Measurements from ENCODE around the gene CCDC92. TPM values are rescaled to one million over a fixed set of nuclear protein-coding genes. Genes with fewer than 3 reads are reported as not detected.

The CCDC92 gene
- polyA plus RNA-seq, 1 experiment = 52.2 TPM

- Histone ChIP-seq H3K27ac (ENCODE audit: low read depth, low read length) (no peak overlapping the region), H3K4me3 (ENCODE audit: low read depth, low read length) (no peak overlapping the region), H3K27me3 (ENCODE audit: control insufficient read depth, insufficient read depth, low read length) (peaks cover 4% of the 10 kb centered on the region), H3K9me3 (ENCODE audit: control insufficient read depth, insufficient read depth, low read length) (peaks cover 6% of the 10 kb centered on the region)
- ChIA-PET CTCF (interaction anchor here (0.8 to 3.3 kb wide), 3 partner anchors 61 to 80 kb away, joined by 3 to 17 read pairs (median 13); no protein-coding TSS in a partner anchor), POLR2A (no interaction called here)
- no peak for TF ChIP-seq CTCF (IDR thresholded peaks at IDR 0.05; ENCODE audit: low read depth, low read length)
- no peak for DNase-seq (ENCODE audit: low read depth, low spot score)
Observed at GRCh38 chr12:123903301-123904065, 69.1 kb downstream of the CCDC92 start.

GRCh38 chr12:123902821-123903220, 69.8 kb downstream of the CCDC92 start:
- no peak for DNase-seq (ENCODE audit: low read depth, low spot score)
- Histone ChIP-seq H3K27ac (ENCODE audit: low read depth, low read length) (no peak overlapping the region), H3K27me3 (ENCODE audit: control insufficient read depth, insufficient read depth, low read length) (peaks cover 4% of the 10 kb centered on the region), H3K4me3 (ENCODE audit: low read depth, low read length) (no peak overlapping the region), H3K9me3 (ENCODE audit: control insufficient read depth, insufficient read depth, low read length) (peaks cover 7% of the 10 kb centered on the region)
- ChIA-PET CTCF (interaction anchor here (3.3 kb wide), 1 partner anchor 61 kb away, joined by 13 read pairs; no protein-coding TSS in a partner anchor), POLR2A (no interaction called here)
- no peak for TF ChIP-seq CTCF (IDR thresholded peaks at IDR 0.05; ENCODE audit: low read depth, low read length)

GRCh38 chr12:123900871-123901376, 71.7 kb downstream of the CCDC92 start:
- DNase-seq (ENCODE audit: low read depth, low spot score) = no peak
- Histone ChIP-seq H3K4me3 (ENCODE audit: low read depth, low read length) (no peak overlapping the region), H3K27me3 (ENCODE audit: control insufficient read depth, insufficient read depth, low read length) (peaks cover 4% of the 10 kb centered on the region), H3K9me3 (ENCODE audit: control insufficient read depth, insufficient read depth, low read length) (peaks cover 7% of the 10 kb centered on the region), H3K27ac (ENCODE audit: low read depth, low read length) (peak overlapping the region; percentile 21)
- POLR2A ChIA-PET = interaction anchor here (0.7 kb wide), 1 partner anchor 1014 kb away, joined by 3 read pairs; the partner anchor contains the start of gene UBC
- no peak for TF ChIP-seq CTCF (IDR thresholded peaks at IDR 0.05; ENCODE audit: low read depth, low read length)
- CTCF ChIA-PET = no interaction called here

- Histone ChIP-seq H3K4me3 (ENCODE audit: low read depth, low read length) (no peak overlapping the region), H3K9me3 (ENCODE audit: control insufficient read depth, insufficient read depth, low read length) (peaks cover 7% of the 10 kb centered on the region), H3K27ac (ENCODE audit: low read depth, low read length) (no peak overlapping the region), H3K27me3 (ENCODE audit: control insufficient read depth, insufficient read depth, low read length) (peaks cover 4% of the 10 kb centered on the region)
- DNase-seq (ENCODE audit: low read depth, low spot score) = no peak
- TF ChIP-seq CTCF (IDR thresholded peaks at IDR 0.05; ENCODE audit: low read depth, low read length) = no peak
- ChIA-PET POLR2A (no interaction called here), CTCF (no interaction called here)
Observed at GRCh38 chr12:123899368-123899767, 73.3 kb downstream of the CCDC92 start.

- no peak overlapping the region for H3K27ac ChIP-seq (ENCODE audit: low read depth, low read length)
- DNase-seq (ENCODE audit: low read depth, low spot score) = no peak
- H3K9me3 ChIP-seq (ENCODE audit: control insufficient read depth, insufficient read depth, low read length) = peaks cover 7% of the 10 kb centered on the region
- ChIA-PET POLR2A (interaction anchor here (0.6 kb wide), 1 partner anchor 383 kb away, joined by 5 read pairs; no protein-coding TSS in a partner anchor), CTCF (no interaction called here)
- TF ChIP-seq CTCF (IDR thresholded peaks at IDR 0.05; ENCODE audit: low read depth, low read length) = no peak
- H3K4me3 ChIP-seq (ENCODE audit: low read depth, low read length) = no peak overlapping the region
- H3K27me3 ChIP-seq (ENCODE audit: control insufficient read depth, insufficient read depth, low read length) = peaks cover under 1% of the 10 kb centered on the region
Observed at GRCh38 chr12:123898673-123899072, 74.0 kb downstream of the CCDC92 start.

Data from AG04450 (cell line).